ENCODE data around the gene DBNDD2.
A peak's percentile ranks its signal among the peaks of the same experiment; 100 is the strongest.

DBNDD2 gene

DNA sequence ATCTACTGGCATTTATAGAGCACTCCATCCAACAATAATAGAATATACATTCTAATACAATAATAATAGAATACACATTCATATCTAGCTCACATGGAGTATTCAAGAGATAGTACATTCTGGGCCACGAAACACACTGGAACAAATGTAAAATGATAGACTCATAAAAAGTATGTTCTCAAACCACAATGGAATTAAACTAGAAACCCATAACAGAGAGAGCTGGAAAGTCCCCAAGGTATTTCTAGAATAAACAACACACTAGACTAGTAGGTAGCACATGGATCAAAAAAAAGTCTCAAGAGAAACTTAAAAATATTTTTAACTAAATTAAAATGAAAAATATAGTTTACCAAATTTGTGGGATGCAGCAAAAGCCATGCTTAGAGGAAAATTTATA lies 20.8 kb upstream of the DBNDD2 start:
- no peak for DNase-seq

DNA sequence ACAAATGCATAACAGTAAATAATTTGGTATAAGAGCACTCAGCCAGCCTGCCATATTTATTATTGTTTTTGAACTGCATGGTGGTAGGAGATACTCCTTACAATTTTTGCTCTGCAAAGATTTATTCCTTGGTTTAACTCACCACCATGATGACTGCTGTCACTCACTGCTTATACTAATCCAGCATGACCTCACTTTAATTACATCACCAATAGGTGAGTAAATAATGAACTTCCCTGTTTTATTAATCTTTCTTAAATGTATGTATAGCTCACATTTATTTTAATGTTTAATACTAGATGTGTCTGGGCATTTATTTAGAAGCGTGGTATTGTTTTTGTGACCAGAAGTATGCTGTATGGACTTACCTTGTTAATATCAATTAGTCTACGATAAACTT lies 17.2 kb upstream of the DBNDD2 start:
- DNase-seq, result no peak

DNA sequence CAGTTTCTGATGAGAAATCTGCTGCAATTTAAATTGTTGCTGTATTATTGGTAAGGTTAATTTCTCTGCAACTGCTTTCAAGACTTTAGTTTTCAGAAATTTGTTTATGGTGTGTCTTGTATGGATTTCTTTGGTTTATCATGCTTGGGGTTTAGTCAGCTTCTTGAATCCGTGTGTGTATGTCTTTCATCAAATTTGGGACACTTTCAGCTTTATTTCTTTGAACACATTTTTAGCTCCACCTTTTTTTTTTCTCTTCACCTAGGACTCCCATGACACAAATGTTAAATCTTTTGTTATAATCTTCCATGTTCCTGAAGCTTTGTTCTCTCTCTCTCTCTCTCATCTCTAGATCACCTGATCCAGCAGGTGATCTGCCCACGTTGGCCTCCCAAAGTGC lies 16.5 kb upstream of the DBNDD2 start:
- DNase-seq, result no peak

DNA sequence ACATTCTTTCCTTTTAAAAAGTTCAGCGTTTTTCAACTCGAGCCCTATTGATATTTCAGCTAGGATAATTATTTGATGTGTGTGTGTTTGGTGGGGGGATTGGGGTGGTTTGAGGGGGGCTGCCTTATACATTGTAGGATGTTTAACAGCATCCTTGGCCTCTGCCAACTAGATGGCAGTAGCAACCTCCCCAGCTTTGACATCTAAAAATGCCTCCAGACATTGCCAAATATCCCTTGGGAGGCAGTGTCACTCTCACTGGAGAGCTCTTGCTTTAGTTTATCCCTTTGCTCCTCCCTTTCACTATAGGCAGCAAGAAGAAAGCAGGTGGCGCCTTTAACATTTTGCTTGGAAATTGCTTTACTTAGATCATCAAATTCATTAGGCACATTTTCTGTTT lies 15.4 kb upstream of the DBNDD2 start:
- DNase-seq, result no peak

DNA sequence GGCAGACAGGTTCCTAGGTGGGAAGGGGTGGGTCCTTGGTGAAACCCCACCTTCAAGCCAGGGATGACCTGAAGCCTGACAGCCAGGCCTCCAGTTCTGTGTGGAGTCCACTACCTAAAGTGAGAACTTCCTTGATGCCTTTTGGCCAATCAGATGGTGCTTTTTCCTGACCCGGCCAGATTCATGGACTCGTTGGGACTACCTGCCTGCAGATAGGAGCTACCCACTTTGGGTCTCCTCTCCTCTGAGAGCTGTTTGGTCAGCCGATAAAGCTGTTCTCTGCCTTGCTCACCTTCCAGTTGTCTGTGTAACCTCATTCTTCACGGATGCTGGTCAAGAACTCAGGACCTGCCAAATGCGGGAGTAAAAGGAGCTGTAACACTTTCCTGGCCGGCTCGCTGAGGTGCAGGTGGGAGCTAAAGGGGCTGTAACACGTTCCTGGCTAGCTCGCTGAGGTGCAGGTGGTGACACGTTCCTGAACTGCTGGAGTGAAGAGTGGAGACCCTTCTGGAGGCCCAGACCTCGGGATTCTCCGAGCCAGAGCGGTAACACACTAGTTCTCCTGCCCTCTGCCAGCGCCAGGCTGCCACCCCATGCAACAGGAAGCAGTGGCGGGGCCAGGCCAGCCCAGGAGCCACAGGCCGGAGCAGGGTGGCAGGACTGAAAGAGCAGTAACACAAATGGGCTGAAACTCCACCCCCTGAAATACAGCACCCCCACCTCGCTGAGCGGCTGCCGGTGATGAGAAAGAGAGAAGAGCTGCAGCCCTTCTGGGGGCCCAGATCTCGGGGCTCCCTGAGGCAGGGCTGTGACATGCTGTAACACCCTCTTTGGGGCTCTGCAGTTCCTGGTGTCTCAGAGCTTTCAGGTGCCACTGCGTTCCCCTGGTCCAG lies 13.6 kb upstream of the DBNDD2 start:
- DNase-seq, result no peak

DNA sequence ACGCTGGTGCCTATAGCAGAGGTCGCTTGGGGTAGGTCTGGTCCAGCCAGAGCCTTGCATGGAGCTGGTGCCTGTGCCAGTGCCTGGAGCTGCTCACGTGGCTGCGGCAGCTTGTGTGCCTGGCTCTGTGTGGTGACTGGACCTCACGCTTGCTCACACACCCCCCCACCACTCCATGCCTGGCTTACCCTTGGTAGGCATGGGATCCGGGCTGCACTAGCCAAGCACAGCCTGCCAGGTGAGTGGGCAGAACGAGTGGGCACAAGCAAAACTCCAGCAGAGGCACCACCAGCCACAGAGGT lies 13.0 kb upstream of the DBNDD2 start:
- no peak for DNase-seq

DNA sequence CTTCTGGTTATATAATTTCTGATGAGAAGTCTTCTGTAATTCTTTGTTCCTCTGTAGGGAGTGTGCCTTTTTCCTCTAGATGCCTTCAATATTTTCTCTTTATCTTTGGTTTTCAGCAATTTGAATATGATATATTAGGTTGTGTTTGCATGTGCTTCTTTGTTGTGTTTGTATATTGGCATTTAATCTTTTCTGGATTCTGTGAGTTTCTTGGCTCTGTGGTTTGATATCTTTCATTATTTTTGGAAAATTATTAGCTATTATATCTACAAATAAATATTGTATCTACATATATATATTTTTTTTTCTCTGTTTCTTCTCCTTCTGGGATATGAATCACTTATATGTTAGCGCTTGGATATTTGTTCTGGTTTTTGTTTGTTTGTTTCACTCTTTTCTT lies 9.1 kb upstream of the DBNDD2 start:
- no peak for DNase-seq

DNA sequence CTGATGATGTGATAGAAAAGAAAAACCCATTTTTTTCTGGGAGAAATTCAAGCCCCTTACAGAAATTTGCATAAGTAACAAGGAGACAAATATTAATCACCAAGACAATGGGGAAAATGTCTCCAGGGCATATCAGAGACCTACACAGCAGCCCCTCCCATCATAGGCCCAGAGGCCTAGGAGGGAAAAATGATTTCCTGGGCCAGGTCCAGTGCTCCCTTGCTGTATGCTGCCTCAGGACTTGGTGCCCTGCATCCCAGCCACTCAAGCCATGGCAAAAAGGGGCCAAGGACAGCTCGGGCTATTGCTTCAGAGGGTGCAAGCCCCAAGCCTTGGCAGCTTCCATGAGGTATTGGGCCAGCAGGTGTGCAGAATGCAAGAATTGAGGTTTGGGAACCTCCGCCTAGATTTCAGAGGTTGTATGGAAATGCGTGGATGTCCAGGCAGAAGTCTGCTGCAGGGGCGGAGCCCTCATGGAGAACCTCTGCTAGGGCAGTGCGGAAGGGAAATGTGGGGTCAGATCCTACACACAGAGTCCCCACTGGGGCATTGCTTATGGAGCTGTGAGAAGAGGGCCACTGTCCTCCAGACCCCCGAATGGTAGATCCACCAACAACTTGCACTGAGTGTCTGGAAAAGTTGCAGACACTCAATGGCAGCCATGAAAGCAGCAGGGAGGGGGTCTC lies 7.6 kb upstream of the DBNDD2 start:
- DNase-seq, result no peak

DNA sequence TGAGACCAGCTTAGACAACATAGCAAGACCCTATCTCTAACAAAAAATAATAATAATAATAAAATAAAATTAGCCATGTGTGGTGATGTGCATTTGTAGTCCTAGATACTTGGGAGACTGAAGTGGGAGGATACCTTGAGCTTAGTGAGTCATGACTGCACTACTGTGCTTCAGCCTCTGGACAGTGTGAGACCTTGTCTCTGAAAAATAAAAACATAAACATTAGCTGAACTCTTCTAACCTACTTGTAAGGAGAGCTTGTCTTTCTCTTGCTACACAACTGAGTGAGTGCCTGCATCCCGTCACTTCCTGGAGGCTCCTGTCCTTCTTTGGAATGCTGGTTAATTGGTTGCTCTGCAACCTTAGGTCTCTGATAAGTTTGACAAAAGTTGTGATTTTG lies 5.1 kb upstream of the DBNDD2 start:
- no peak for DNase-seq

DNA sequence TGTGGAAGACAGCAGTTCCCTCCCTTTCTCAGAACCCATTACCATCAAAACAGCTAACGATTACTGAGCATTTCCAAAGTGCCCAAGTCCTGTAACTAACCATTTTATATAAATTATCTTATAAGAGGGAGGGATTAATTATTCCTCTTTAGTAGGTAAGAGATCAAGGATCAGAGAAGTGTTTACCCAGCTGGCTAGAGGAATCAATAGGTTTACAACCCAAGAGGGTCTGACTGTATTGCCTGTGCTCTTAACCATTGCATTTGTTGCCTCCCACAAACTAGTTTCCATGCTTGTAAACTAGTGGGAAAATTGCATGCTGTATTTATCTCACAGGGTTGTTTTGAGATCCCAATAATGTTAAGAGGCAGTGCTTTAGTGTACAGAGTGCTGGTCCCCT lies 3.7 kb upstream of the DBNDD2 start:
- DNase-seq, result no peak

DNA sequence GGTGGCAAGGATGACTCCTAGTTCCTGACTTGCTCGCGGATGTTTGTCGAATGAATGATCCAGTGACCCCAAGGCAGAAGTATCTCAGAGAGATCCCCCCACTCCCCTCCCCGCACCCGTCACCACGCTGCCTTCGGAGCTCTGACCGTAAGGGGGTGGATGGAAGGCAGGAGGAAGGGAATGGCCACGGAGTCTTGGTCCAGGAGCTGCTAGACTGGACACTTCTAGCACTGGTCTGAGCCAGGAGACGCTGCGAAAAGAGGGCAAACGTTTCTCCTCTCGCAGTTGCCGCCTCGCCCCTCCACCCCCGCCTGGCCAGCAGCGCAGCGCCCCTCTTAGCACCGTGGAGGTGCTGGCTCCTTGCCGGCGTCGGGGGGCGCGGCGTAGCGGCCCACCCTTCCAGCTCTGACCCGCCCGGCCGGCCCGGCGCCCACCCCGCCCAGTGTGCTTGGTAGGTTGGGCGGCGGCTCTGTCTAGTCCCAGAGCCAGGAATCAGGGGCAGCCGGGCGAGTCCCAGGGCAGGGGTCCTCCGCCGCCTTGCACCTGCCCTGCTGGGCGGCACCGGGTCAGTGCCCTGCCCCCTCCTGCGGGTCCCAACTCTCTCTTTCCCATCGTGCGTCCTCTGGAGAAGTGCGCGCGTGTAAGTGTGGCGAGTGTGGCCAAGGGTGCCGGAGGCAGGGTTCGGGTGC lies 2.4 kb upstream of the DBNDD2 start:
- no peak for DNase-seq

DNA sequence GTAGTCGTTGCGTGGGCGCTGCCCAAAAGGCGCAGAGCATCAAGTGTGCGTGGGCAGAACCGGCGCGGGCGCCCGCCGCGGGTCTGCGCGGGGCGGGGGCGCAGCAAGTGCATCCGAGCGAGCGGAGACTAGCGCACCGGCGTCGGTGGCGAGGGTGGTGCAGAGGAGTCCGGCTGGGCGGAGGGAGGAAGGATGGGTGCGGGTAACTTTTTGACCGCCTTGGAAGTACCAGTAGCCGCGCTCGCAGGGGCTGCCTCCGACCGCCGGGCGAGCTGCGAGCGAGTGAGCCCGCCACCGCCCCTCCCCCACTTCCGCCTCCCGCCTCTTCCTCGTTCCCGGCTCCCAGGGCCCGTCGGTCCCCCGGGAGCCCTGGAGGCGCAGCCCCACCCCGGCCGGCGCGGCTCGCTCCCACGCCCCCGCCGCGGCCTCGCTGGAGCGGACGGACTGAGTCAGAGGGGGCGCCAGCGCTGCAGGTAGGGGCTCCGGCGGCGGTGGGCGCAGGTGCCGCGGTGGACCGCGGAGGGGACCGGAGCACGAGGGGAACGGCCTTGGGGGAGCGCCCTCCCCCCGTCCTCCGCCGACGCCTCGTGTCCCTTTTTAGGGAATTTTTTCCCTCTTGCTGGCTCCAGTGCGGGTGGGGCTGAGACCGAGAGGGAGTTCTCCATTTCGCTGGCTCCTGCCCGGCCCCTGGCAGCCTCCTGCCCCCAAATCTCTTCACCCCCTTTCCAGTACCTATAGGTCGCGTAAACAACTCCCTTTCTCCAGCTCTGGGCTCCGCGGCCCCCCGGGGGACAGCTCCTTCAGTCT lies 1.6 kb upstream of the DBNDD2 start:
- peak in 2 of 4 experiments; percentile 11 to 31 for DNase-seq

DNA sequence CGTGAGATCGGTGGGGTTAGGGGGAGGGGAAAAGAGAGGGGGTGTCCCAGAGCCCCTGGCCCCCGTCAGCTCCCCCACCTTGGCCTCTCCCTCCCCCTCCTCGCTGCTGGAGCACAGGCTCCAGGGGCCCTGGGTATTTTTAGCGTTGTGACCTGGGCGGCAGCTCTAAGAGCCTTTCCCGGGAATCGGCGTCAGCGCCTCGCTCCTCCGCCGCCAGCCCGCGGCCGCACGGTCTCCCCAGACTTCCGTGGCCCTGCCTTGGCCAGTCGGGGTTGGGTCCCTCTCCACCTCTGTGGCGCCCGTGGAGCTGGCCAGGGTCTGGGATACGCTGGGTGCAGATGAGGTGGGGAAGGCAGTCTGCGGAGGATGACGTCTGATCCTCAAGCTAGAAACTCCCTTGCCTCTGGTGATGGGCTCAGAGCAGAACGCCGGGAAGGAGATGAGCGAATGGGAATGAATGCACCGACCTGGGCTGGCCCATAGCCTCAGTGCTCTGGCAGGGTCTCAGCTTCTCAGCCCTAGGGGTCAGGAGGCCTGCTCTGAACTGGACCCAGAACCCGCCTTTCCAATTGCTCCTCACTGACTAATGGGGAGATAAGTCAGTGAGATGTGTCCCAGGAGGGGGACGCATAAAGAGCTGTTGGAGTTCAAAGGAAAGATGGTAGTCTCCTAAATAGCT lies 883 bp upstream of the DBNDD2 start:
- no peak for DNase-seq

DNA sequence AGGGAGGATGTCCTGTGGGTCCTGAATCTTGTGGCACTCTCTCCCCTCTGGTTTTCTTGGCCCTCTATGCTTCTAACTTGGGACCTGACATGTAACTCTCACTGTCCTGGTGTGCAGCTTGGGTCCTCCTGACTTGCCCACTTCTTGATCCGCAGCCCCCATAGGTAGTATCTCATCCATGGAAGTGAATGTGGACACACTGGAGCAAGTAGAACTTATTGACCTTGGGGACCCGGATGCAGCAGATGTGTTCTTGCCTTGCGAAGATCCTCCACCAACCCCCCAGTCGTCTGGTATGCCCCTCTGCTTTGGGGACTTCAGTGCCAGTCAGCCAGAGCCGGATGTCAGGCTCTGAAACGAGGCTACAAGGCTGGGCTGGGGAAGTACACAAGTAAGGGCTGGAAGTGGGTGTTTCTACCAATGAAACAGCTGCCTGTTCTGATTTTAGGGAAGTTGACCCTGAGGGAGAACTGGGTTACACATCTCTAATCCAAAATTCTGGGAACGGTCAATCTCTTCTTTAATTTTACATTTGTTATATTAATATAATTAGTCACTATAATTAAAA lies 641 bp downstream of the DBNDD2 start:
- no peak for DNase-seq

DNA sequence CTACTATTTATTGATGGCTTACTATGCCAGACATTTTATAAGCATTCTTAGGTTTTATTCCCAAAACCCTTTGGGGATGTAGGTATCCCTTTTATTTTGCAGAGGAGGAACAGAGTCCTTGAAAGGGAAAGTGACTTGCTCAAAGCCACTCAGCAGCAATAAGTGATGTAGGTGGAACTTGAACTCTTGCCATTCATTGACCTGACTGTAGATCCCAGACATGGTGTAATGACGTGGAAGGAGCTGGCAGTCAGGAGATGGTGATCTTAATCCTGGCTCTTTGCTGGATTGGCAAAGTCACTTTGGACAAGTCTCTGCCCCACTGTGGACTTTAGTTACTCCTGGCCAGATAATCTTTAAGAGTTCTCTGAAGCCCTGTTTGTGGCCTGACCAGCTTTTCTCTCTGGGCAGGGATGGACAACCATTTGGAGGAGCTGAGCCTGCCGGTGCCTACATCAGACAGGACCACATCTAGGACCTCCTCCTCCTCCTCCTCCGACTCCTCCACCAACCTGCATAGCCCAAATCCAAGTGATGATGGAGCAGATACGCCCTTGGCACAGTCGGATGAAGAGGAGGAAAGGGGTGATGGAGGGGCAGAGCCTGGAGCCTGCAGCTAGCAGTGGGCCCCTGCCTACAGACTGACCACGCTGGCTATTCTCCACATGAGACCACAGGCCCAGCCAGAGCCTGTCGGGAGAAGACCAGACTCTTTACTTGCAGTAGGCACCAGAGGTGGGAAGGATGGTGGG lies 1.6 kb downstream of the DBNDD2 start:
- no peak for DNase-seq

DNA sequence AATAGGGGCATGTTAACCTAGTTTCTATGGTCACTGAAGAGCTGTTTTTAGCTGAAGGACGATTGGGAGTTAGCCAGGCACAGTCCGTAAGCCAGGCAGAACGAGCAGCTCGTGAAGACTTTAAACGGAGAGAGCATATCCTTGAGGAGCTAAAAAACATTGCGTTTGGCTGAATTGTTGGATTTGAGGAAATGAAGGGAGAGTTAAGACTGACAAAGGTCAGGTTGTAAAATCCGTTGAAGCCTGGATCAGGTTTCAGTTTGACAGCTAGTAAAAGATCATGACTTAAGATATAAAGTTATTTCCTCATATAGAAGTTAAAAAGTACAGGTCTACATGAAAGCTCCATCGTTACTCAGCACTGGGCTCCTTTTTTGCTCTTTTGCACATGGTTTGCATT lies 2.8 kb downstream of the DBNDD2 start:
- DNase-seq, result no peak

DNA sequence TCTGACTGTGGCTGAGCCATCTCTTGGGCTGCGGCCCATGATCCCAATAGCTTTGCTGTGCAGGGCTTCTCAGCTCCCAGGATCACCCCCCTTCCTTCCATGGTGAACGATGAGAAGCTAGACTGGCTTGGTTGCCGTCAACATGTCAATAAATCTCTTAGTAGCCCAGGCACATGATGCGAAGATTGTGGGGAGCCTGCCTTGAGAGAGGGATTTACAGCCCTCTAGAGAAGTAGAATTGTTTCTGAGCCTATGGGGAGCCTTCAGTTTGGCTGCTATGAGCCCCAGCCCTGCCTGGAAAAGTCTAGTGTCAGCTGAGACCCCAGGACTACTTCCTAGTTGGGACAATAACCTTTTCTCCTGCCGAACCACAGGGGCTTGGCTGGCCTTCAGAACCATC lies 4.6 kb downstream of the DBNDD2 start:
- DNase-seq, result no peak

DNA sequence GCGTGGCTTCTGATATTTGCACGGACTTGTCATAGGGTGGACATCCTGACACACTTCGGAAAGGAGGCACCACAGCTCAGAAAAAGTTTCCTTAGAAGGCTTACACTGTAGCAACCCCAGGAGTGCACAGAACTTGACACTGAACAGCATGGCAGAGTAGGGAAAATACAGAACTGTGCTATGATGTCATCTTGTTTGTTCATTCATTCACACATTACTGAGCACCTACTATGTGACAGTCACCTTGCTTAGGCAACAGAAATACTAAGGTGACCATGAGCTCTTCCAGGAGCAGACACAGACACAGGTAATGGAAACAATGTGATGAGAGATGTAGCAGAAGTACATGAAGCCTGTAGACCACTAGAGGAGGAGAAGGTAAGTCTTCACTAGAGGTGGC lies 5.4 kb downstream of the DBNDD2 start:
- no peak for DNase-seq

DNA sequence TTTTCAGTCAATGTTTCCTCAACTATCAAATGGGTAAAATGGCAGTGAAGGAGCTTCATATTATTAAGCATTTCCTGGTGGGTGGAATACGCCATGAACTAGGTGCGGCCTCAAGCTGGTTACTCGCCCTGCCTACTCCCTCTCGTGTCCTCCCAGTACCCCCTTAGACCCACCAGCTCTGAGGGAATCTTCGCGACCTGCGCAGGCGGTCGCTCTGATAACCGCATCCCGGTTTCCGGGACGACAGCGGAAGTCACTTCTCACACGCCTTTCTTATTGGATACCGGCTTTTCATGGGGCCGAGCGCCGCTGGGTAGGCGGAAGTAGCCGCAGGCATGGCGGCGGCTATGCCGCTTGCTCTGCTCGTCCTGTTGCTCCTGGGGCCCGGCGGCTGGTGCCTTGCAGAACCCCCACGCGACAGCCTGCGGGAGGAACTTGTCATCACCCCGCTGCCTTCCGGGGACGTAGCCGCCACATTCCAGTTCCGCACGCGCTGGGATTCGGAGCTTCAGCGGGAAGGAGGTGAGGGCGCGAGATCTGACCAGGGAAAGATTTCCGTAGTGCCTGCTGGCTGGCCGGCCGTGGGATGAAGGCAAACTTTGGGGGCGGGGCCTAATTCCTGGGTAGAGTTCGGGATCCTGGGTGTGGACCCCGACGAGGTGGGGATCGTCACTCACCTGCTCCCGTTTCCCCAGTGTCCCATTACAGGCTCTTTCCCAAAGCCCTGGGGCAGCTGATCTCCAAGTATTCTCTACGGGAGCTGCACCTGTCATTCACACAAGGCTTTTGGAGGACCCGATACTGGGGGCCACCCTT lies 7.9 kb downstream of the DBNDD2 start, which contains the start of gene PIGT:
PIGT (plus strand) TSS at position 320 of the 816 bp plus-strand sequence; CDS start at position 336, 16 bp downstream.
- DNase-seq, result peak; percentile 60 to 83 (median 72)

DNA sequence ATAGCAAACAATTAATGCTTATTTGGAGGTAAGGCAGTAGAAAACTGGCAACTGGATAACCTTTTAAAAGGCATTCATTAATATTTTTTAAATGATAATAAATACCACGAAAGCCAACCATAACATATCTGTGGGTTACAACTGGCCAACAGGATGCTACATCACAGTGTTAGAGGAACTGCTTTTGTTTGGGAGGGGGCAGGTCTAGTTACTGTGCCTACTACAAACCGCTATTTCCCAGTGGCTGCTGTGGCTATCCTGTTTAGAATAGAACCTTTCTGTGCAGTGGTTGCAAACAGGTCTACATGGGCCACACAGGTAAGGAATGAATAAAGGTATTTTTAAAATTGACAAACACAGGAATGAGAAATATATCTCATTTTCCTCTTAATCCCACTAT lies 8.8 kb downstream of the DBNDD2 start:
- no peak for DNase-seq
